HG02938 (cell line): ENCODE results near the gene GRID1.
"Not testable (repeated sequence)": the region's sequence is repeated elsewhere in the genome, so short reads cannot be mapped to it uniquely, and the experiment has no call there.

Experiments used
- ATAC-seq: cut with Tn5 transposase; IDR thresholded peaks from one replicate; pipeline ENCODE4 v1.9.1; 2021; ENCODE audit warnings: mild to moderate bottlenecking, moderate library complexity; ENCODE audit not compliant: unreplicated experiment

Gene GRID1

GRCh38 chr10:86099542-86100334, 266.9 kb downstream of the GRID1 start:
- no peak for ATAC-seq

GRCh38 chr10:86098187-86098881, 268.3 kb downstream of the GRID1 start:
- no peak for ATAC-seq

- ATAC-seq: not testable (repeated sequence)
These were observed 271.5 kb downstream of the GRID1 start for GRCh38 chr10:86095061-86095460.

GRCh38 chr10:86092311-86092710, 274.3 kb downstream of the GRID1 start:
- not testable (repeated sequence) for ATAC-seq

GRCh38 chr10:86091216-86091615, 275.4 kb downstream of the GRID1 start:
- ATAC-seq: no peak

GRCh38 chr10:86090807-86091206, 275.8 kb downstream of the GRID1 start:
- ATAC-seq: no peak

- no peak for ATAC-seq
These were observed 278.9 kb downstream of the GRID1 start for GRCh38 chr10:86087716-86088115.

GRCh38 chr10:86086418-86086817, 280.2 kb downstream of the GRID1 start:
- ATAC-seq: no peak

GRCh38 chr10:86085686-86086085, 280.9 kb downstream of the GRID1 start:
- ATAC-seq: no peak

GRCh38 chr10:86085136-86085535, 281.5 kb downstream of the GRID1 start:
- ATAC-seq: no peak

GRCh38 chr10:86084585-86084984, 282.0 kb downstream of the GRID1 start:
- ATAC-seq: no peak

GRCh38 chr10:86083664-86084175, 282.9 kb downstream of the GRID1 start:
- ATAC-seq: no peak

GRCh38 chr10:86083206-86083605, 283.4 kb downstream of the GRID1 start:
- ATAC-seq: no peak

- no peak for ATAC-seq
These were observed 284.0 kb downstream of the GRID1 start for GRCh38 chr10:86082556-86082955.

- no peak for ATAC-seq
These were observed 287.5 kb downstream of the GRID1 start for GRCh38 chr10:86079088-86079487.

- ATAC-seq: no peak
These were observed 288.0 kb downstream of the GRID1 start for GRCh38 chr10:86078639-86079035.

- no peak for ATAC-seq
These were observed 288.5 kb downstream of the GRID1 start for GRCh38 chr10:86077871-86078638.

- no peak for ATAC-seq
These were observed 289.3 kb downstream of the GRID1 start for GRCh38 chr10:86077271-86077670.

GRCh38 chr10:86076497-86076896, 290.1 kb downstream of the GRID1 start:
- not testable (repeated sequence) for ATAC-seq

- ATAC-seq: no peak
These were observed 291.1 kb downstream of the GRID1 start for GRCh38 chr10:86075512-86075911.

- no peak for ATAC-seq
These were observed 292.3 kb downstream of the GRID1 start for GRCh38 chr10:86074294-86074693.
